Measurements from ENCODE around the gene F7. TPM values are rescaled to one million over a fixed set of nuclear protein-coding genes. Genes with fewer than 3 reads are reported as not detected.

F7 gene
- total and polyA plus RNA-seq, 3 donors from 2014 or later = 2.2 to 4.9 (median 2.4) TPM

- Histone ChIP-seq H3K4me3 (no peak overlapping the region), H3K36me3 (ENCODE audit: low read depth, missing control alignments) (no peaks in the 10 kb centered on the region), H3K9me3 (no peaks in the 10 kb centered on the region), H3K27me3 (no peaks in the 10 kb centered on the region), H3K27ac (no peak overlapping the region), H3K4me1 (peaks cover 8% of the 10 kb centered on the region)
- no peak for TF ChIP-seq CTCF (IDR thresholded peaks at IDR 0.05)
- intact Hi-C loops (cut with DNase I; ENCODE audit: low total_unique reads) = no loop called here
- DNase-seq = no peak
- WGBS, 2 donors = 94 to 96% methylated on average over 19 of the region's 19 CpGs
Observed at GRCh38 chr13:113125506-113126264, 20.1 kb downstream of the F7 start.

DNA sequence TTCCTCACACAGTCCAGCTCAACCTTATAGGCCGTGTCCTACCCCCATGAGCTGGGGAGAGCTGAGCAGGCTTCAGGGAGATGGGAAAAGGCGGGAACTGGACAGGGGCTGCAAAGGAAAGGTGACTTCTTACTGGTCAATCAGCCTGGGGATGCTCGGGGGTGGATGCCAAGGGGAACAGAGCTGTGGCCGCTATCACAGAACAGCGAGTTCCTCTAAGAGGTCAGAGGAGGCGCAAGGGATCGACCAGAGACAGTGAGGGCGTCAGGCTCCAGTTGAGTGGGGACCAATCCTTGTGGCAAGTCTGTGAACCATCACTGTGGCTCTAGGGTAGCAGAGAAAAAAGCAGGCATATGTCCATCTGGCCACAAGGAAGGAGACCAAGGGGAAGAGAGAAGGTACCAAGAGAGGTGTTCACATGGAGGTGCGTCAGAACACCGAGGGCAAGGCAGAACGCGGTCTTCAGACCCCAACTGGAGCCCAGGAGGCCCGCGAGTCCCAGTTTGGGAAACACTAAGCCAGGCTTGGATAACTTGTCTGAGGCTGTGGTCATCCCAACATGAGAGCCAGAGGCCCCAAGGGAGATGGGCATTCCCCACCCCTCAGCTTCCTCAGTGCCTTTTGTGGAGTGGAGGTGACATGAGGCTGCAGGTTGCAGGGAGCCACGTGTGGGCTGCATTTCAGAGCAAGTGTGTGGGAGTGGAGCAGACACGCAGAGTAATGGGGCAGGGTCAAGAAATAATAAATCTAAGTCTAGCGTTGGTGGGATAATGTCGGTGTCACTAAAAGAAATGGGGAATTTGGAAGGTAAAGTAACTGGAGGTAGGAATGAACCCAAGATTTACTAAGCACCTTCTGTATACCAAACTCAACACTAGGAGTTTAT lies 20.9 kb downstream of the F7 start:
- no peak overlapping the region for H3K27ac ChIP-seq
- no peaks in the 10 kb centered on the region for H3K9me3 ChIP-seq
- peaks cover 7% of the 10 kb centered on the region for H3K4me1 ChIP-seq
- 87 to 89% methylated on average over 18 of the region's 18 CpGs for whole genome bisulfite sequencing, 2 donors
- intact Hi-C loops (cut with DNase I; ENCODE audit: low total_unique reads) = no loop called here
- H3K4me3 ChIP-seq = no peak overlapping the region
- DNase-seq = no peak
- H3K36me3 ChIP-seq (ENCODE audit: low read depth, missing control alignments) = no peaks in the 10 kb centered on the region
- TF ChIP-seq POLR2A (IDR thresholded peaks at IDR 0.05) (no peak), CTCF (IDR thresholded peaks at IDR 0.05) (no peak)
- H3K27me3 ChIP-seq = no peaks in the 10 kb centered on the region

DNA sequence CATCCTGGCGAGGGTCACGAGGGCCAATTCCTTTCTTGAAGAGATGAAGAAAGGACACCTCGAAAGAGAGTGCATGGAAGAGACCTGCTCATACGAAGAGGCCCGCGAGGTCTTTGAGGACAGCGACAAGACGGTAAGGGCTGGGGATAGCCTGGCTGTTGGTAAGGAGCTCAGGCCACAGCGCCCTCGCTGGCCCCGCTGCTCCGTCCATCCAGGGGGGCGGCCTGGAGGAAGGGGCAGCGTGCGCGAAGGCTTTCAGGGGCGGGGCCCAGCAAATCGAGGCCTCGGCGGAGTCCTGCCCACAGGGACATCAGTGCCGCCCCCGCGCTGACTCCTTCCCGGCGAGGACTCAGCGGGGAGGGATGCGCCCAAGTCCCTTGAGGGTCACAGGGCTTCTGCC lies 23.9 kb downstream of the F7 start:
- Histone ChIP-seq H3K27me3 (no peaks in the 10 kb centered on the region), H3K4me1 (no peaks in the 10 kb centered on the region), H3K36me3 (ENCODE audit: low read depth, missing control alignments) (no peaks in the 10 kb centered on the region), H3K9me3 (no peaks in the 10 kb centered on the region), H3K4me3 (peak overlapping the region; percentile 37 to 45), H3K27ac (no peak overlapping the region)
- 40 to 62% methylated on average over 20 to 27 of the region's 27 CpGs for WGBS, 2 donors
- intact Hi-C loops (cut with DNase I; ENCODE audit: low total_unique reads) = no loop called here
- TF ChIP-seq CTCF (IDR thresholded peaks at IDR 0.05) (no peak), POLR2A (IDR thresholded peaks at IDR 0.05) (no peak)
- DNase-seq = no peak

DNA sequence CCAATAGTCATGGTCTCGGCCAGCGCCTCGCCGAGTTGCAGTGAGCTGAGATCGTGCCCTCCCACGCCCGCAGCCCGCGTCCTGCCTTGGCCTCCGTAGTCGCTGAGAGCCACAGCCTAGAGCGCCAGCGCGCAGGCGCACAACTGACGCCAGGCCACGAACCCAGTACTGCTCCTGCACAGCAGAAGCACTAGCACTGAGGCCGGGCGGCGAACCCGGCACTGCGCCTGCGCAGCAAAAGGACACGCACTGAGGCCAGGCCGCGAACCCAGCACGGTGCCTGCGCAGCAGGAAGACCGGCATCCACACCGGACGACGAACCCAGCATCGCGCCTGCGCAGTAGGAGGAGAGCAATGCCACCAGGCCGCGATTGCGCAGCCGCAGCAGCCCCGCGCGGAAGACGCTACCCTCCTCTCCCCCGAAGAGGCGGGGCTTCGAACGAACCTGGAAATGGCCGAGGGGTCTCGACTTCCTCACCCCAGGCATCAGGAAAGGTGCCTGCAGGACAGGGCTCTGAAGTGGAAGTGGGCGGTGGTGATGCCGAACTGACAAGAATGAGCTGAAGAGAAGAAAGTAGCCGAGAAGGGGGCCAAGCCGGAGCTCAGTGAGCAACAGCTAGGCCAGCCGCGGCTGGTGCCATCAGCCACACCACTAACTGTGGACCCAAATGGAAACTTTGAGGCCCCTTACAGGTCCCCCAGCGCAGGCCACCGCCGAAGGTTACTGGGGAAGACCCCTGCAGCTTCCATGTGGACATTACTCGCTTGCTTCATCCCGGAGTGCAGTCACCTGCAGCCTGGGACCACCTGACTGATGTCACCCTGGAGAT lies 24.5 kb downstream of the F7 start:
- no peak overlapping the region for H3K27ac ChIP-seq
- peak; percentile 80 for DNase-seq

More for the DNA sequence above, 24.5 kb downstream of the F7 start:
- TF ChIP-seq POLR2A (IDR thresholded peaks at IDR 0.05) (no peak), CTCF (IDR thresholded peaks at IDR 0.05) (no peak)
- no peaks in the 10 kb centered on the region for H3K36me3 ChIP-seq (ENCODE audit: low read depth, missing control alignments)
- H3K4me3 ChIP-seq = peak overlapping the region; percentile 37 to 45
- no peaks in the 10 kb centered on the region for H3K27me3 ChIP-seq
- no peaks in the 10 kb centered on the region for H3K4me1 ChIP-seq
- no peaks in the 10 kb centered on the region for H3K9me3 ChIP-seq
- intact Hi-C loops (cut with DNase I; ENCODE audit: low total_unique reads) = no loop called here
- WGBS, 2 donors = 30 to 48% methylated on average over 35 to 45 of the region's 60 CpGs
